HepG2 (cell line): ENCODE results near the gene DLG5.

Experiments used
- ATF2 ChIP-seq: sonication (generic); formaldehyde crosslinking; IDR thresholded peaks from 2 replicates; pipeline ENCODE4 v1.4.0; 2020; ENCODE audit warnings: missing genetic modification reagents
- CSRNP1 ChIP-seq: sonication (generic); formaldehyde crosslinking; IDR thresholded peaks from 2 replicates; pipeline ENCODE4 v1.8.1; 2023; ENCODE audit warnings: mild to moderate bottlenecking, missing genetic modification reagents
- CTCF ChIP-seq: sonication (generic); formaldehyde crosslinking; IDR thresholded peaks from 2 replicates; pipeline ENCODE4 v1.5.0; 2020; ENCODE audit warnings: mild to moderate bottlenecking, missing genetic modification reagents, moderate library complexity
- HOXA7 ChIP-seq: sonication (generic); formaldehyde crosslinking; IDR thresholded peaks from 2 replicates; pipeline ENCODE4 v1.8.1; 2022; ENCODE audit warnings: mild to moderate bottlenecking, missing genetic modification reagents, moderate library complexity
- IRF9 ChIP-seq: sonication (generic); formaldehyde crosslinking; IDR thresholded peaks from 2 replicates; pipeline ENCODE4 v1.8.0; 2022; ENCODE audit warnings: missing genetic modification reagents, mild to moderate bottlenecking, borderline replicate concordance
- PRDM15 ChIP-seq: sonication (generic); formaldehyde crosslinking; IDR thresholded peaks from 2 replicates; pipeline ENCODE4 v1.4.0; 2020; ENCODE audit warnings: missing genetic modification reagents
- REST ChIP-seq, 2 experiments: IDR thresholded peaks; 2 replicates each; pipeline ENCODE4 v1.6.1; 2011 to 2012; ENCODE audit warnings: low read length in 2 of 2, borderline replicate concordance in 1 of 2, low read depth in 1 of 2, mild to moderate bottlenecking in 1 of 2, moderate library complexity in 1 of 2
- ZNF253 ChIP-seq: sonication (generic); formaldehyde crosslinking; IDR thresholded peaks from 2 replicates; pipeline ENCODE4 v1.8.0; 2022; ENCODE audit warnings: mild to moderate bottlenecking, missing genetic modification reagents, borderline replicate concordance

GRCh38 chr10:77845451-77845850 is 81.1 kb downstream of the DLG5 start:
- TF ChIP-seq ATF2 (no peak), CTCF (CRISPR knock-in tag) (no peak), PRDM15 (CRISPR knock-in tag) (no peak), REST (IDR thresholded peaks at IDR 0.05; ENCODE audit: borderline replicate concordance in 1 of 2, low read depth in 1 of 2, low read length in 2 of 2) (no peak), CSRNP1 (CRISPR knock-in tag) (no peak), HOXA7 (CRISPR knock-in tag) (no peak), IRF9 (CRISPR knock-in tag) (no peak), ZNF253 (no peak)
